H1 (cell line): ENCODE measurements around the gene ZNF770. TPM values are rescaled to one million over a fixed set of nuclear protein-coding genes. Genes with fewer than 3 reads are reported as not detected.

Experiments used
- CTCF ChIA-PET: fragments of 300-600 bp; sonication (Branson Sonifier 250); formaldehyde crosslinking; loops from one replicate; lab custom pipeline; 2021; ENCODE audit not compliant: partially characterized antibody; lab: Charles Lee
- POLR2A ChIA-PET: fragments of 300-600 bp; sonication (Branson Sonifier 250); formaldehyde crosslinking; loops from one replicate; lab custom pipeline; 2021; ENCODE audit warnings: inconsistent platforms; ENCODE audit not compliant: partially characterized antibody; lab: Charles Lee
- DNase-seq, 2 experiments: peaks; one replicate each; pipeline versions ENCODE4 v3.0.0 to v3.0.0-alpha.2; 2010 to 2022; ENCODE audit warnings: low spot score in 2 of 2, low read depth in 1 of 2, mixed read lengths in 1 of 2
- FAIRE-seq: peaks from 2 replicates; lab custom pipeline; 2011; peaks lifted over from hg19 to GRCh38; lab: Jason Lieb, UNC
- H2AFZ ChIP-seq: 2 replicates; pipeline ENCODE4 v1.8.1; 2012; ENCODE audit warnings: low read length, inconsistent platforms
- H2AK5ac ChIP-seq: 2 replicates; pipeline ENCODE4 v1.6.1; 2013; ENCODE audit warnings: low read depth, low read length
- H2BK120ac ChIP-seq: replicated peaks from 2 replicates; pipeline ENCODE3; 2013; ENCODE audit warnings: low read depth, low read length, inconsistent platforms
- H2BK12ac ChIP-seq: 2 replicates; pipeline ENCODE4 v1.6.1; 2013; ENCODE audit warnings: low read depth, low read length
- H2BK15ac ChIP-seq: 2 replicates; pipeline ENCODE4 v1.6.1; 2013; ENCODE audit warnings: low read length
- H2BK20ac ChIP-seq: 2 replicates; pipeline ENCODE4 v1.6.1; 2013; ENCODE audit warnings: low read length
- H2BK5ac ChIP-seq: 2 replicates; pipeline ENCODE4 v1.6.1; 2013; ENCODE audit warnings: low read depth, low read length
- H3K14ac ChIP-seq: 2 replicates; pipeline ENCODE4 v1.6.1; 2013; ENCODE audit warnings: inconsistent platforms; ENCODE audit not compliant: insufficient read length
- H3K18ac ChIP-seq: 2 replicates; pipeline ENCODE4 v1.6.1; 2013; ENCODE audit warnings: low read length; ENCODE audit errors: extremely low read depth
- H3K23ac ChIP-seq: 2 replicates; pipeline ENCODE4 v1.6.1; 2013; ENCODE audit warnings: inconsistent platforms; ENCODE audit not compliant: insufficient read length
- H3K23me2 ChIP-seq: 2 replicates; pipeline ENCODE4 v1.6.1; 2013; ENCODE audit warnings: low read depth, low read length
- H3K27ac ChIP-seq: 2 replicates; pipeline ENCODE4 v1.6.1; 2011; ENCODE audit warnings: low read depth, low read length, inconsistent platforms
- H3K27me3 ChIP-seq, 4 experiments: replicated peaks in 1 of 4; 1 replicate in 1 of 4; 2 replicates in 3 of 4; pipeline versions ENCODE4 v1.6.1 to v1.8.1; 2011 to 2013; ENCODE audit warnings: low read length in 3 of 4, mild to moderate bottlenecking in 3 of 4, inconsistent platforms in 2 of 4, mixed read lengths in 2 of 4, moderate library complexity in 1 of 4; ENCODE audit not compliant: control insufficient read depth in 3 of 4, insufficient read depth in 3 of 4; ENCODE audit errors: extremely low read depth in 1 of 4
- H3K36me3 ChIP-seq, 4 experiments: 2 replicates each; pipeline versions ENCODE4 v1.6.1 to v1.8.1; 2011 to 2013; ENCODE audit warnings: mild to moderate bottlenecking in 4 of 4, low read length in 3 of 4, moderate library complexity in 2 of 4, control low read depth in 1 of 4, inconsistent platforms in 1 of 4; ENCODE audit not compliant: insufficient read depth in 4 of 4, control insufficient read depth in 2 of 4
- H3K4ac ChIP-seq: replicated peaks from 2 replicates; pipeline ENCODE3; 2013; ENCODE audit warnings: low read length, low read depth, mixed read lengths, inconsistent platforms; ENCODE audit not compliant: insufficient read length
- H3K4me1 ChIP-seq, 4 experiments: replicated peaks in 1 of 4; 1 replicate in 1 of 4; 2 replicates in 3 of 4; pipeline versions ENCODE4 v1.6.1 to v1.8.1; 2011 to 2013; ENCODE audit warnings: low read length in 3 of 4, inconsistent platforms in 2 of 4, mixed read lengths in 1 of 4; ENCODE audit not compliant: insufficient read depth in 4 of 4, control insufficient read depth in 3 of 4
- H3K4me2 ChIP-seq, 2 experiments: 2 replicates each; pipeline versions ENCODE4 v1.6.1 to v1.8.1; 2011 to 2013; ENCODE audit warnings: low read depth in 2 of 2, low read length in 2 of 2, control low read depth in 1 of 2, inconsistent platforms in 1 of 2, mild to moderate bottlenecking in 1 of 2; ENCODE audit not compliant: insufficient read depth in 1 of 2
- H3K4me3 ChIP-seq, 4 experiments: fragments of 200-600, 300-600 bp in 1 of 4; sonication (generic), shearing (Covaris generic), sonication (Bioruptor Twin) in 1 of 4; 2 replicates each; pipeline versions ENCODE4 v1.5.1 to v1.8.1; 2011 to 2016; ENCODE audit warnings: low read length in 4 of 4, low read depth in 3 of 4, control low read depth in 2 of 4, inconsistent platforms in 2 of 4, mild to moderate bottlenecking in 2 of 4, mixed read lengths in 1 of 4, moderate library complexity in 1 of 4; ENCODE audit not compliant: insufficient read depth in 2 of 4; ENCODE audit errors: extremely low read depth in 1 of 4
- H3K56ac ChIP-seq: replicated peaks from 2 replicates; pipeline ENCODE3; 2013; ENCODE audit warnings: low read depth, mild to moderate bottlenecking, mixed read lengths, low read length, inconsistent platforms; ENCODE audit not compliant: insufficient read length
- H3K79me1 ChIP-seq: 2 replicates; pipeline ENCODE4 v1.6.1; 2013; ENCODE audit warnings: low read depth, low read length, control low read depth
- H3K79me2 ChIP-seq, 2 experiments: 2 replicates each; pipeline versions ENCODE4 v1.6.1 to v1.8.1; 2012 to 2013; ENCODE audit warnings: low read length in 2 of 2, mild to moderate bottlenecking in 2 of 2, inconsistent platforms in 1 of 2; ENCODE audit not compliant: insufficient read depth in 2 of 2, control insufficient read depth in 1 of 2
- H3K9ac ChIP-seq, 4 experiments: replicated peaks in 1 of 4; 1 replicate in 1 of 4; 2 replicates in 3 of 4; pipeline versions ENCODE4 v1.6.1 to v1.8.1; 2011 to 2013; ENCODE audit warnings: low read depth in 3 of 4, low read length in 3 of 4, control low read depth in 2 of 4, mild to moderate bottlenecking in 2 of 4, moderate library complexity in 2 of 4, inconsistent platforms in 1 of 4; ENCODE audit errors: extremely low read depth in 1 of 4
- H3K9me3 ChIP-seq, 2 experiments: 2 replicates each; pipeline versions ENCODE4 v1.6.1 to v1.8.1; 2012 to 2013; ENCODE audit warnings: mild to moderate bottlenecking in 2 of 2, moderate library complexity in 2 of 2, control low read depth in 1 of 2, inconsistent platforms in 1 of 2, low read depth in 1 of 2, low read length in 1 of 2, mixed read lengths in 1 of 2; ENCODE audit not compliant: insufficient read depth in 2 of 2
- H4K20me1 ChIP-seq, 2 experiments: replicated peaks in 1 of 2; 2 replicates each; pipeline versions ENCODE3 to v1.8.1; 2011 to 2013; ENCODE audit warnings: inconsistent platforms in 2 of 2, low read length in 2 of 2, mild to moderate bottlenecking in 1 of 2; ENCODE audit not compliant: insufficient read depth in 2 of 2, control insufficient read depth in 1 of 2
- H4K5ac ChIP-seq: 2 replicates; pipeline ENCODE4 v1.6.1; 2013; ENCODE audit warnings: low read length, low read depth, mixed read lengths, inconsistent platforms; ENCODE audit not compliant: insufficient read length
- H4K8ac ChIP-seq: 2 replicates; pipeline ENCODE4 v1.8.0; 2013; ENCODE audit warnings: mild to moderate bottlenecking, moderate library complexity, low read length, inconsistent platforms; ENCODE audit not compliant: insufficient read depth; ENCODE audit errors: extremely low read depth
- H4K91ac ChIP-seq: replicated peaks from 2 replicates; pipeline ENCODE3; 2013; ENCODE audit warnings: low read length, mixed read lengths, inconsistent platforms; ENCODE audit not compliant: insufficient read length
- BCL11A ChIP-seq, 2 experiments: IDR thresholded peaks; one replicate each; pipeline ENCODE4 v1.6.1; 2011; ENCODE audit warnings: low read depth in 2 of 2, low read length in 2 of 2, mild to moderate bottlenecking in 2 of 2
- CBX8 ChIP-seq: fragments of 300-800, 300-1000 bp; sonication (generic); IDR thresholded peaks from 2 replicates; pipeline ENCODE4 v1.7.1; 2016; ENCODE audit warnings: low read depth, low read length, borderline replicate concordance
- YY1 ChIP-seq: IDR thresholded peaks from 2 replicates; pipeline ENCODE4 v1.6.1; 2011; ENCODE audit warnings: low read depth, mild to moderate bottlenecking, low read length
- polyA plus RNA-seq, 7 experiments: library from polyadenylated mRNA; depleted of rRNA in 3 of 7; stranded (reverse) in 5 of 7; unstranded in 2 of 7; fragments of >200 nt in 5 of 7; fragments of 200-250 nt in 2 of 7; gene quantifications; 1 replicate in 5 of 7; 2 replicates in 1 of 7; 4 replicates in 1 of 7; pipeline versions ENCODE4 v1.2.1 to v1.2.3, GENCODE V29; 2011 to 2013; ENCODE audit warnings: missing spikeins in 2 of 7, mixed read lengths in 2 of 7
- total RNA-seq: library from RNA; stranded (reverse); fragmentation: NEBNext Ultra II Directional; extraction: Animal tissue kit (Norgen Biotek cat#: 25700); gene quantifications from 2 replicates; pipeline ENCODE4 v1.2.1, GENCODE V29; 2021

The ZNF770 gene
- total and polyA plus RNA-seq, 2 of the 8 experiments (the other 6 are each of a cell fraction or from before 2014, with no cell fraction given): 24.8 to 143 TPM

- Histone ChIP-seq H4K91ac (no peak overlapping the region), H3K4ac (no peak overlapping the region), H3K27ac (no peak overlapping the region), H3K9ac (no peak overlapping the region), H3K56ac (no peak overlapping the region), H3K36me3 (peaks cover 0 to 35% (median 20%) of the 10 kb centered on the region in 4 experiments; a peak in 7 of 8 replicates), H4K20me1 (no peaks in the 10 kb centered on the region), H2AFZ (no peak overlapping the region), H3K27me3 (no peaks in the 10 kb centered on the region), H3K4me2 (no peak overlapping the region), H2BK15ac (no peak overlapping the region), H3K4me1 (no peaks in the 10 kb centered on the region), H4K5ac (no peak overlapping the region), H2BK20ac (no peak overlapping the region), H3K18ac (no peak overlapping the region), H2BK12ac (no peak overlapping the region), H3K23ac (no peak overlapping the region), H3K4me3 (no peak overlapping the region), H2AK5ac (no peak overlapping the region), H3K79me2 (no peaks in the 10 kb centered on the region; a peak in 1 of 4 replicates), H3K14ac (no peak overlapping the region), H2BK5ac (no peak overlapping the region), H2BK120ac (no peak overlapping the region), H3K9me3 (no peaks in the 10 kb centered on the region), H4K8ac (no peak overlapping the region), H3K23me2 (no peaks in the 10 kb centered on the region), H3K79me1 (no peaks in the 10 kb centered on the region)
- FAIRE-seq: no peak
- ChIA-PET CTCF (interaction anchor here (0.6 to 1.7 kb wide), 4 partner anchors 17 to 89 kb away, joined by 3 to 5 read pairs (median 3); partner anchors contain the start of gene AQR), POLR2A (interaction anchor here (0.6 to 1.1 kb wide), 2 partner anchors 15 to 36 kb away, joined by 3 to 4 read pairs; partner anchors contain the start of gene ZNF770)
- DNase-seq: no peak
- TF ChIP-seq CBX8 (no peak), BCL11A (IDR thresholded peaks at IDR 0.05; ENCODE audit: low read depth in 2 of 2, low read length in 2 of 2) (no peak), YY1 (no peak)
Observed at GRCh38 chr15:34952481-34952880, 35.6 kb downstream of the ZNF770 start.
